HG02588 (cell line): ENCODE results near the gene BCL11B.

Experiments used
- ATAC-seq: cut with Tn5 transposase; IDR thresholded peaks from one replicate; pipeline ENCODE4 v1.9.1; 2021; ENCODE audit warnings: mild to moderate bottlenecking, moderate library complexity; ENCODE audit not compliant: unreplicated experiment

BCL11B gene

GRCh38 chr14:99287269-99287942, 15.4 kb upstream of the BCL11B start:
- ATAC-seq, result peak; percentile 84

GRCh38 chr14:99286761-99287160, 14.8 kb upstream of the BCL11B start:
- peak; percentile 46 for ATAC-seq

GRCh38 chr14:99284254-99285004, 12.4 kb upstream of the BCL11B start:
- no peak for ATAC-seq

- no peak for ATAC-seq
Measured at GRCh38 chr14:99282261-99283050, 10.5 kb upstream of the BCL11B start.

DNA sequence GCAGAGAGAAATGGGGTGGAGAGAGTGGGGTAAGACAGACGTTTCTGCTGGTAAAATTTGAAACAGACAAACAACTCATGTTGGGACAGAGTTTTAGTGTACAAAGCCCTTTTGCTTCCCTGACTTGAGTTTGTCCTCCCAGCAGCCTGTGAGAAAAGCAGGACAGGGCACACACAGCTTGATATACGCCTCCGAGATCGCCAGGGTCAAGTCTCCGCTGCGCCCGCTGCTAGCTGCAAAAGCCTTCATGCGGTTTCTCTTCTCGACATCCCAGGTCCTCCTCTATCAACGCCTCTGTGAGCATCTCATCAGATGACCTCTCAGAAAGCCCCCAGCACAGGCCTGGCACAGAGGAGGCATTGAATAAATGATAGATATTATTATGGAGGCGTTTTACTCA, 9.4 kb upstream of the BCL11B start:
- no peak for ATAC-seq

DNA sequence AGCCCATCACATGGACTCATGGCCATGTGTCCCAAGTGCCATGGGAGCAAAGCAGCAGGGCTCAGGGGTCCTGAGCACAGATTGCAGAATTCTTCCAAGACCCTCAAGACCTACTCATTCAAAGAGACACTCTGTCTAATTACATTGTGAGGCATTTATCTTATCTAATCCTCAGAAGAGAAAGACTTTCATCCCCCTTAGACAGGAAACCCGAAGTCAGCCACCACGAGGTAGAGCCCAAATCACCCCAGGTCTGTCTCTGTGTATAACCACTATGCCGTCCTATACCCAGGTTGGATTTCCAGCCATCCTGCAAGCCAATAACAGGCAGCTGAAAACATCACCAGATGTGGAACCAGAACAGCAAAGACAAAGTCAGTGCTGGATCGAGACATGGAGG, 8.9 kb upstream of the BCL11B start:
- ATAC-seq, result no peak

- ATAC-seq, result no peak
Measured at GRCh38 chr14:99280066-99280731, 8.2 kb upstream of the BCL11B start.

DNA sequence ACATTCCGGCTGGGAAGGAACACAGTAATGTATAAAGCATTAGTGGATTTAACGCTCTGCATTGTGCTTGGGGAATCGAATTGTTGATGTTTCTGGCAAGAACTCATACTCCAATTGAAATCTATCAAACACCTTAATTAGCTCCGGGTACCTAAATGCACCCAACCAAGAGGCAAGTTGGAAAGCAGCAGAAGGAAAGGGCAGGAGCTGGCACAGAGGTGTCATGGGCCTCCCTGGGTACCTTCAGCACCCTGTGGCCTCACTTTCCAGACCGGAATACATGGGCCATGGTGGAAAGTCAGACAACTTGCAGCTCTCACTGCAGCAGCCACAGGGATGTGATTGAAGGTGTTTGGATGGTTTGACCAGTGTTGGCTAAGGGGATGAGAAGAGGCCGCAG, 6.8 kb upstream of the BCL11B start:
- ATAC-seq, result no peak

GRCh38 chr14:99277530-99277929, 5.5 kb upstream of the BCL11B start:
- ATAC-seq, result no peak

DNA sequence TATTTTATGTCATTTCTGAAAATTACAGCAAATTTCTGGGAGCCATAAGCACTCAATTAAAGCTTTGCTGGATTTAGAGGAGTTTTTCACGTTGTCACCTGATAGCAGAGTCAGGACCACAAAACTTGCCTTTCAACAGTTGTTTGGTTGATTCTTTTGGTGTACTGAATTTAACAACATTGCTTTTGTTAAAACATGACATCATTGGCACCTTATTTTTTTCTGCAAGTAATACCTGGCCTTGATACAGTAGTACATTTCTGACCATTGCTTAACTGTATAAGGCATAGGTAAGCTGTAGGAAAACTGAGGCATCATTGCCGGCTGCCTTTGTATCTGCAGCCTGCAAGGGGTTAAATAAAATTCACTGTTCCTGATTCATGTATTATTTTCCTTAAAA, 4.5 kb upstream of the BCL11B start:
- no peak for ATAC-seq

DNA sequence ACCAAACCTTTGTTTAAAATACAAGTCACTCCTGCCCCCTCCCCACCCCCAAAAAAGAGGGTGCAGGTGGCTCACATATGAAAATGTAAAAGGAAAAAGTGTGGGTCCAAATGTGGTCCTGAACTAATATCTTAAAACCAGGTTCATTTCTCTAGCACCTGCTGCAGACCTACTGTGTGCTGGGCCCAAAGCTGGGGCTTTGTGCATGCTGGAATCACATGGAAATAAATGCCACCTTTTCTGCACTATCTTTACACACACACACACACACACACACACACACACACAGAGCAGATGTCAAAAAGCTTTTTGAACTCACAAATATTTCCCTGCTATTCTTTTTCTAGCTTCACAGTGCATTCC, 3.2 kb upstream of the BCL11B start:
- no peak for ATAC-seq

DNA sequence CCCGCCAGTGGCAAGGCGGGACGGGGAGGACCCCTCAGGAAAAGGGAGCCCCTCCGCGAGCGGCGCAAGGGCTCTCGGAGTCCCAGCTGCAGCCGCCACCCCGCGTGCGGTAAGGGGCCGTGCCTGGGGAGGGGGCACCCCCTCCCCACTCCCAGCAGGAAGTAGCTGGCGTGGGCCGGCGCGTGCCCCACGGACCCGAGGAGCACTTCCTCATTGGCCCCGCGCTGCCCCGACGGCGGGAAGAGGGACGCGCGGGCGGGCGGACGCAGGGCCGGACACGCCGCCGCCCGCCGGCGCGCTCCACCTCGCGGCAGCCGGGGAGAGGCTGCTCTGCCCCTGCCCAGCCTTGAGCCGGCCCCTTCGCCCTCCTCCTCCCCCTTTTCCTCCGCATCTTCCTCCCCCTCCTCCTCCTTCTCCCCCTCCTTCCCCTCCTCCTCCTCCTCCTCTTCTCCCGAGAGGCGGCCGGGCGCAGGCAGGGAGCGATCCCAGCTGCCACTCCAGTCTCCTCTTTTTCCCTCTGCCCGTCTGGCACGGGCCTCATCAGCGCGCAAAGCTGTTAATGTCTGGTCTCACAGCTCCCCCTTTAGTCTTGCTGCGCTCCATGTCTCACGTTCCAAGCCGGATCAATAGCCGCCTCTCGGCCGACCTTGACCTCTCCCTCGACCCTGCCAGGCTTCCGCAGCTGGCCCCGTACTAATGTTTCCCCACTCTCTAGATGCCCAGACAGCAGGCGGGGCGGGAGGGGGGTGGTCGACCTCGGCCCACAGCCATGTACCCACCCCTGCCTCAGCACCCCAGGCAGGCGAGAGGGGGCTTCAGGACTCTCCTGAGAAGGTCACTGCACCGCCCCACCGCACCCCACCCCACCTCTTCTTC, 2.6 kb upstream of the BCL11B start:
- no peak for ATAC-seq

DNA sequence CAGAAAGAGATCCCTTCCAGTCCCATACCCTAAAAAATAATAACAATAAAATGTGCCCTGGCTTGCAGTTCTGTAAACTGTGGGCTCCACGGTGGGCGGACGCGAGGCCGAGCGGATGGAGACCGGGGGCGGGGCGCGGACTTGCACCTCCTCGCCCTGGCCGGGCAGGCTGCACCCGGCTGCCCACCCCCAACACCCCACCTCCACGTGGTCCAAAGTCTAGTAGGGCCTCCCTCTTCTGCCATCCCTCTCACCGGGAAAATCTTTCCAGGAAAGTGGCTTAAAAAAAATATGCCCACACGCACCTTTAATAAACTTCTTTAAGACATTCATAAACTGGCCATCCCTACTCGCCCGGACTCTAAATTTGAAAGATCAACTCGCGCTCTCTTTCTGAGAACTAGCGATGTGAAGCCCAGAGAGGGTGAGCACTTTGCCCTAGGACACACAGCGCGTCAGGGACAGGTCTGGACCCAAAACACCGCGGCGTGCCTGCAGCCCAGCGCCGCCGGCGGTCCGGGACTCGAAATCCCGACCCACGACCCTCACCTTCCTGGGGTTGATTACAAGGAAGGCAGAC, 1.9 kb upstream of the BCL11B start:
- ATAC-seq, result no peak

- ATAC-seq, result no peak
Measured at GRCh38 chr14:99272899-99273765, 1.1 kb upstream of the BCL11B start.

DNA sequence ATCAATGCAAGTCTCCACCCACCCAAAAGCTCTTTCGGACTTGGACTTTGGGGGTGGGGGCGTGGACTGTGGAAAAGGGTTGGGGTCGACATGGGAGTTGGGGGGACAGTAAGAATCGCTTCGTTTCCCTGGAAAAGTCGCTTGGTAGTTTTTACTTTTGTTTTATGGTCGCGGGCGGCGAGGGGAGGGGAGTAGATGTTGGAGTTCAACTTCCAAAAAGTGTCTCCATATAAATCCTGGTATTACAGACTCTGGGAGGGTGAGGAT, 568 bp upstream of the BCL11B start:
- ATAC-seq, result no peak

- no peak for ATAC-seq
Measured at GRCh38 chr14:99271221-99271941, 616 bp downstream of the BCL11B start.

GRCh38 chr14:99270458-99271220, 1.4 kb downstream of the BCL11B start:
- no peak for ATAC-seq
